ENCODE results near the gene CHPF.

GRCh38 chr2:219572237-219573001 is 28.8 kb upstream of the CHPF start, which contains the start of gene INHA:
- no peak for TF ChIP-seq CTCF (IDR thresholded peaks at IDR 0.05; ENCODE audit: insufficient read depth, low read length, poor library complexity, severe bottlenecking)
- TF ChIP-seq EZH2phosphoT487 (conservative IDR thresholded peaks at IDR 0.05; ENCODE audit: low read length): no peak

All from SU-DHL-6 (cell line).